ENCODE measurements around the gene HM13. TPM values are rescaled to one million over a fixed set of nuclear protein-coding genes. Genes with fewer than 3 reads are reported as not detected.
A peak's percentile ranks its signal among the peaks of the same experiment; 100 is the strongest.

Gene HM13
- total and polyA plus RNA-seq, 9 of the 15 experiments (the other 6 are each of a cell fraction or from before 2014, with no cell fraction given) = 7.7 to 136 (median 74.5) TPM

DNA sequence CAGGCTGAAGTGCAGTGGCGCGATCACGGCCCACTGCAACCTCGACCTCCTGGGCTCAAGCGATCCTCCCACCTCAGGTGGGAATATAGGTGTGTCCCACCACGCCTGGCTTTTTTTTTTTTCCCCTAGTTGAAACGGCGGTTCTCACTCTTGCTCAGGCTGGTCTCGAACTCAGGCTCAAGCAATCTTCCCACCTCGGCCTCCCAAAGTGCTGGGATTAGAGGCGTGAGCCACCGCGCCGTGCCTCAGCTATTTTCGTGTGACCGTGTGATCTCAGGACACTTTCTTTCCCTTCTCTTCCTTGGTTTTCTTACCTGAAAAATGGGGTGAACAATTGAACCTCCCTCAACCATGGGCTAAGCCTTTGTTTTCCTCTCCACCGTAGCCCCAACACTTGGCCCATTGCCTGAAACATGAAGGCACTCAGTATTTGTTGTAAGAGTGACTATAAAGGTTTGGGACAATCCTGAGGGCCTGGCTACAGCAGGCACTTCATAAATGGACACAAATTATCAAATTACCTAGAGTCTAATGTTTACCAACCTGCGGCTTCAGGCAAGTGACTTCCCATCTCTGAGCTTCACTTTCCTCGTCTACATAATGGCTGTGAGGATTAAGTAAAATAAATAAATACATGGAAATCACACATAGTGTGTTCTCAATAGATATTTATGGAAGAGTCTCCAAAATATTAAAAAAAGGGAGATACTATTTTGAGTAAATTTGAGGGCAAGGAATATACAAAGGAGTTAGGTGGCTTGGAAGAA lies 59.5 kb downstream of the HM13 start (continued):
- TF ChIP-seq, protein P1, sequence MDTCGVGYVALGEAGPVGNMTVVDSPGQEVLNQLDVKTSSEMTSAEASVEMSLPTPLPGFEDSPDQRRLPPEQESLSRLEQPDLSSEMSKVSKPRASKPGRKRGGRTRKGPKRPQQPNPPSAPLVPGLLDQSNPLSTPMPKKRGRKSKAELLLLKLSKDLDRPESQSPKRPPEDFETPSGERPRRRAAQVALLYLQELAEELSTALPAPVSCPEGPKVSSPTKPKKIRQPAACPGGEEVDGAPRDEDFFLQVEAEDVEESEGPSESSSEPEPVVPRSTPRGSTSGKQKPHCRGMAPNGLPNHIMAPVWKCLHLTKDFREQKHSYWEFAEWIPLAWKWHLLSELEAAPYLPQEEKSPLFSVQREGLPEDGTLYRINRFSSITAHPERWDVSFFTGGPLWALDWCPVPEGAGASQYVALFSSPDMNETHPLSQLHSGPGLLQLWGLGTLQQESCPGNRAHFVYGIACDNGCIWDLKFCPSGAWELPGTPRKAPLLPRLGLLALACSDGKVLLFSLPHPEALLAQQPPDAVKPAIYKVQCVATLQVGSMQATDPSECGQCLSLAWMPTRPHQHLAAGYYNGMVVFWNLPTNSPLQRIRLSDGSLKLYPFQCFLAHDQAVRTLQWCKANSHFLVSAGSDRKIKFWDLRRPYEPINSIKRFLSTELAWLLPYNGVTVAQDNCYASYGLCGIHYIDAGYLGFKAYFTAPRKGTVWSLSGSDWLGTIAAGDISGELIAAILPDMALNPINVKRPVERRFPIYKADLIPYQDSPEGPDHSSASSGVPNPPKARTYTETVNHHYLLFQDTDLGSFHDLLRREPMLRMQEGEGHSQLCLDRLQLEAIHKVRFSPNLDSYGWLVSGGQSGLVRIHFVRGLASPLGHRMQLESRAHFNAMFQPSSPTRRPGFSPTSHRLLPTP (IDR thresholded peaks at IDR 0.05; ENCODE audit: borderline replicate concordance, extremely low read depth, insufficient read length) = no peak
- 0 out of 2 replicates have a peak, but pooled peaks have one; percentile 33 for TF ChIP-seq ZNF764 (CRISPR knock-in tag; IDR thresholded peaks at IDR 0.05; ENCODE audit: low read depth)
- TF ChIP-seq OTX1 (CRISPR knock-in tag; IDR thresholded peaks at IDR 0.05) = 0 out of 2 replicates have a peak, but pooled peaks have one; percentile 55
- no peak for TF ChIP-seq CCAR2 (IDR thresholded peaks at IDR 0.05; ENCODE audit: low read depth, low read length)
- peak; percentile 93; the same call in 1 of the 2 replicates for TF ChIP-seq HDGF (IDR thresholded peaks at IDR 0.05)
- TF ChIP-seq HLTF (IDR thresholded peaks at IDR 0.05) = 0 out of 2 replicates have a peak, but pooled peaks have one; percentile 37
- TF ChIP-seq, protein P2, sequence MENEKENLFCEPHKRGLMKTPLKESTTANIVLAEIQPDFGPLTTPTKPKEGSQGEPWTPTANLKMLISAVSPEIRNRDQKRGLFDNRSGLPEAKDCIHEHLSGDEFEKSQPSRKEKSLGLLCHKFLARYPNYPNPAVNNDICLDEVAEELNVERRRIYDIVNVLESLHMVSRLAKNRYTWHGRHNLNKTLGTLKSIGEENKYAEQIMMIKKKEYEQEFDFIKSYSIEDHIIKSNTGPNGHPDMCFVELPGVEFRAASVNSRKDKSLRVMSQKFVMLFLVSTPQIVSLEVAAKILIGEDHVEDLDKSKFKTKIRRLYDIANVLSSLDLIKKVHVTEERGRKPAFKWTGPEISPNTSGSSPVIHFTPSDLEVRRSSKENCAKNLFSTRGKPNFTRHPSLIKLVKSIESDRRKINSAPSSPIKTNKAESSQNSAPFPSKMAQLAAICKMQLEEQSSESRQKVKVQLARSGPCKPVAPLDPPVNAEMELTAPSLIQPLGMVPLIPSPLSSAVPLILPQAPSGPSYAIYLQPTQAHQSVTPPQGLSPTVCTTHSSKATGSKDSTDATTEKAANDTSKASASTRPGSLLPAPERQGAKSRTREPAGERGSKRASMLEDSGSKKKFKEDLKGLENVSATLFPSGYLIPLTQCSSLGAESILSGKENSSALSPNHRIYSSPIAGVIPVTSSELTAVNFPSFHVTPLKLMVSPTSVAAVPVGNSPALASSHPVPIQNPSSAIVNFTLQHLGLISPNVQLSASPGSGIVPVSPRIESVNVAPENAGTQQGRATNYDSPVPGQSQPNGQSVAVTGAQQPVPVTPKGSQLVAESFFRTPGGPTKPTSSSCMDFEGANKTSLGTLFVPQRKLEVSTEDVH (IDR thresholded peaks at IDR 0.05; ENCODE audit: low read depth, partially characterized antibody) = peak; percentile 56
- TF ChIP-seq POLR2B (IDR thresholded peaks at IDR 0.05; ENCODE audit: low read depth, partially characterized antibody) = peak; percentile 37
- TF ChIP-seq NFE2L1 (tag; IDR thresholded peaks at IDR 0.05; ENCODE audit: borderline replicate concordance, low read depth) = no peak
- peak; percentile 83 for TF ChIP-seq BRD9 (IDR thresholded peaks at IDR 0.05; ENCODE audit: low read depth, partially characterized antibody)
- no peak for TF ChIP-seq ETV1 (tag; conservative IDR thresholded peaks at IDR 0.05; ENCODE audit: low read depth)
- 0 out of 2 replicates have a peak, but pooled peaks have one; percentile 51 for TF ChIP-seq GABPB1 (CRISPR knock-in tag; IDR thresholded peaks at IDR 0.05)
- TF ChIP-seq BCOR (IDR thresholded peaks at IDR 0.05) = peak; percentile 92
- TF ChIP-seq, protein P3, sequence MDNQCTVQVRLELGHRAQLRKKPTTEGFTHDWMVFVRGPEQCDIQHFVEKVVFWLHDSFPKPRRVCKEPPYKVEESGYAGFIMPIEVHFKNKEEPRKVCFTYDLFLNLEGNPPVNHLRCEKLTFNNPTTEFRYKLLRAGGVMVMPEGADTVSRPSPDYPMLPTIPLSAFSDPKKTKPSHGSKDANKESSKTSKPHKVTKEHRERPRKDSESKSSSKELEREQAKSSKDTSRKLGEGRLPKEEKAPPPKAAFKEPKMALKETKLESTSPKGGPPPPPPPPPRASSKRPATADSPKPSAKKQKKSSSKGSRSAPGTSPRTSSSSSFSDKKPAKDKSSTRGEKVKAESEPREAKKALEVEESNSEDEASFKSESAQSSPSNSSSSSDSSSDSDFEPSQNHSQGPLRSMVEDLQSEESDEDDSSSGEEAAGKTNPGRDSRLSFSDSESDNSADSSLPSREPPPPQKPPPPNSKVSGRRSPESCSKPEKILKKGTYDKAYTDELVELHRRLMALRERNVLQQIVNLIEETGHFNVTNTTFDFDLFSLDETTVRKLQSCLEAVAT (IDR thresholded peaks at IDR 0.05) = peak in 1 of 2 experiments; percentile 84; a peak in 3 of 4 replicates
- peak; percentile 14; the same call in 1 of the 2 replicates for TF ChIP-seq PML (IDR thresholded peaks at IDR 0.05; ENCODE audit: low read length)
- TF ChIP-seq ARID2 (IDR thresholded peaks at IDR 0.05) = peak; percentile 60
- TF ChIP-seq SRSF9 (IDR thresholded peaks at IDR 0.05; ENCODE audit: borderline replicate concordance, low read depth, low read length) = no peak
- no peak for TF ChIP-seq NCOA1 (IDR thresholded peaks at IDR 0.05; ENCODE audit: low read depth)
- no peak for TF ChIP-seq TOE1 (IDR thresholded peaks at IDR 0.05; ENCODE audit: borderline replicate concordance)
- no peak for TF ChIP-seq TOE1 (CRISPR knock-in tag; IDR thresholded peaks at IDR 0.05; ENCODE audit: borderline replicate concordance, low read depth)
- no peak for TF ChIP-seq MYC (IDR thresholded peaks at IDR 0.05; ENCODE audit: low read depth, low read length)
- TF ChIP-seq MYC (CRISPR knock-in tag; IDR thresholded peaks at IDR 0.05; ENCODE audit: borderline replicate concordance, low read depth) = no peak
- peak in 1 of 2 experiments; percentile 46; a peak in 1 of 4 replicates for TF ChIP-seq KDM1A (IDR thresholded peaks at IDR 0.05)
